Neural cell (in vitro differentiated cells): Measurements from ENCODE around the gene STOM. TPM values are rescaled to one million over a fixed set of nuclear protein-coding genes. Genes with fewer than 3 reads are reported as not detected.

Source experiments
- H2AFZ ChIP-seq: fragments of 200-600, 300-800 bp; sonication (generic), shearing (Covaris generic); 2 replicates; pipeline ENCODE4 v1.6.0; 2014; ENCODE audit warnings: low read depth, mild to moderate bottlenecking, antibody characterized with exemption, low read length, moderate library complexity
- H3F3A ChIP-seq: fragments of 200-600 bp; shearing (Covaris generic); 2 replicates; pipeline ENCODE4 v1.6.1; 2016; ENCODE audit warnings: mild to moderate bottlenecking, moderate library complexity, mixed read lengths, antibody characterized with exemption, low read length; ENCODE audit not compliant: insufficient read depth, poor library complexity, severe bottlenecking
- H3K27ac ChIP-seq: fragments of 200-600, 300-800 bp; sonication (generic), shearing (Covaris generic); 2 replicates; pipeline ENCODE4 v1.5.1; 2014; ENCODE audit warnings: mild to moderate bottlenecking, low read length, moderate library complexity
- H3K27me3 ChIP-seq: fragments of 300-800, 200-600 bp; sonication (generic), shearing (Covaris generic); 2 replicates; pipeline ENCODE4 v1.6.0; 2014; ENCODE audit warnings: mild to moderate bottlenecking, low read depth, low read length, moderate library complexity; ENCODE audit not compliant: insufficient read depth
- H3K36me3 ChIP-seq: fragments of 300-800, 200-600 bp; sonication (generic), shearing (Covaris generic); 2 replicates; pipeline ENCODE4 v1.5.1; 2014; ENCODE audit warnings: mild to moderate bottlenecking, antibody characterized with exemption, low read length, moderate library complexity; ENCODE audit not compliant: insufficient read depth
- H3K4me2 ChIP-seq: fragments of 300-800, 200-600 bp; sonication (generic), shearing (Covaris generic); 2 replicates; pipeline ENCODE4 v1.6.0; 2014; ENCODE audit warnings: mild to moderate bottlenecking, low read length
- H3K4me3 ChIP-seq: fragments of 300-800, 200-600 bp; sonication (generic), shearing (Covaris generic); 2 replicates; pipeline ENCODE4 v1.5.1; 2014; ENCODE audit warnings: mild to moderate bottlenecking, low read length, moderate library complexity
- H3K79me2 ChIP-seq: fragments of 200-600 bp; shearing (Covaris generic); replicated peaks from 2 replicates; pipeline ENCODE4 v1.6.0; 2014; ENCODE audit warnings: mild to moderate bottlenecking, low read length, moderate library complexity; ENCODE audit not compliant: insufficient read depth
- H3K9ac ChIP-seq: fragments of 300-800, 200-600 bp; sonication (generic), shearing (Covaris generic); 2 replicates; pipeline ENCODE4 v1.6.1; 2016; ENCODE audit warnings: mild to moderate bottlenecking, low read length, mixed read lengths
- H3K9me2 ChIP-seq: fragments of 200-600 bp; shearing (Covaris generic); 2 replicates; pipeline ENCODE4 v1.6.1; 2016; ENCODE audit warnings: mild to moderate bottlenecking, low read length, mixed read lengths; ENCODE audit not compliant: insufficient read depth
- H3K9me3 ChIP-seq: fragments of 200-600, 300-800 bp; sonication (generic), shearing (Covaris generic); 2 replicates; pipeline ENCODE4 v1.6.1; 2016; ENCODE audit warnings: mild to moderate bottlenecking, mixed run types, low read length, moderate library complexity, mixed read lengths
- H4K20me1 ChIP-seq: fragments of 200-600 bp; shearing (Covaris generic); 2 replicates; pipeline ENCODE4 v1.6.1; 2016; ENCODE audit warnings: mild to moderate bottlenecking, mixed run types; ENCODE audit not compliant: insufficient read depth
- CTCF ChIP-seq: fragments of 450-650 bp; IDR thresholded peaks from 2 replicates; pipeline ENCODE4 v1.5.1; 2014; ENCODE audit warnings: antibody characterized with exemption, mild to moderate bottlenecking, moderate library complexity; ENCODE audit not compliant: poor library complexity, severe bottlenecking
- EP300 ChIP-seq: fragments of 450-650 bp; conservative IDR thresholded peaks from 2 replicates; pipeline ENCODE4 v1.6.1; 2014; ENCODE audit warnings: antibody characterized with exemption, mild to moderate bottlenecking, moderate library complexity; ENCODE audit not compliant: poor library complexity, severe bottlenecking
- EZH2 ChIP-seq: fragments of 200-600, 300-800 bp; shearing (Covaris generic), sonication (generic); IDR thresholded peaks from 2 replicates; pipeline ENCODE4 v1.6.1; 2014; ENCODE audit warnings: antibody characterized with exemption, low read length, borderline replicate concordance, mild to moderate bottlenecking; ENCODE audit not compliant: insufficient read depth, poor library complexity, severe bottlenecking
- MXI1 ChIP-seq: fragments of 450-650 bp; conservative IDR thresholded peaks from 2 replicates; pipeline ENCODE4 v1.6.1; 2014; ENCODE audit warnings: antibody characterized with exemption, mild to moderate bottlenecking; ENCODE audit not compliant: poor library complexity, severe bottlenecking
- POLR2AphosphoS5 ChIP-seq: IDR thresholded peaks from 2 replicates; pipeline ENCODE4 v1.6.1; 2012
- RAD21 ChIP-seq: fragments of 450-650 bp; conservative IDR thresholded peaks from 2 replicates; pipeline ENCODE4 v1.6.1; 2014; ENCODE audit warnings: antibody characterized with exemption, mild to moderate bottlenecking, moderate library complexity
- REST ChIP-seq: IDR thresholded peaks from 2 replicates; pipeline ENCODE4 v1.6.1; 2012; ENCODE audit warnings: borderline replicate concordance
- SMC3 ChIP-seq: fragments of 450-650 bp; conservative IDR thresholded peaks from 2 replicates; pipeline ENCODE4 v1.6.1; 2014; ENCODE audit warnings: antibody characterized with exemption, mild to moderate bottlenecking, moderate library complexity; ENCODE audit not compliant: poor library complexity
- TAF1 ChIP-seq: IDR thresholded peaks from 2 replicates; pipeline ENCODE4 v1.6.1; 2012; ENCODE audit warnings: low read depth
- polyA plus RNA-seq: library from polyadenylated mRNA; depleted of rRNA; stranded (reverse); fragments of >200 nt; gene quantifications from 2 replicates; pipeline ENCODE4 v1.2.3, GENCODE V29; 2014

The STOM gene
- polyA plus RNA-seq, 1 donor from 2014 or later: 0.11 TPM

- Histone ChIP-seq H3F3A (no peaks in the 10 kb centered on the region), H3K79me2 (no peaks in the 10 kb centered on the region), H4K20me1 (no peaks in the 10 kb centered on the region), H3K4me2 (no peak overlapping the region), H3K36me3 (no peaks in the 10 kb centered on the region), H3K27me3 (no peaks in the 10 kb centered on the region), H3K9ac (no peak overlapping the region), H2AFZ (no peak overlapping the region), H3K27ac (no peak overlapping the region), H3K9me2 (no peaks in the 10 kb centered on the region), H3K9me3 (no peaks in the 10 kb centered on the region), H3K4me3 (no peak overlapping the region)
- TF ChIP-seq REST (no peak), CTCF (no peak), POLR2AphosphoS5 (no peak), SMC3 (no peak), TAF1 (no peak), RAD21 (no peak), MXI1 (no peak), EP300 (no peak), EZH2 (no peak)
Measured at GRCh38 chr9:121354141-121354540, 15.9 kb downstream of the STOM start.

- H3K9ac ChIP-seq: no peak overlapping the region
- no peak overlapping the region for H2AFZ ChIP-seq
- no peaks in the 10 kb centered on the region for H4K20me1 ChIP-seq
- H3F3A ChIP-seq: no peaks in the 10 kb centered on the region
- no peak overlapping the region for H3K4me2 ChIP-seq
- no peaks in the 10 kb centered on the region for H3K36me3 ChIP-seq
- H3K9me2 ChIP-seq: no peaks in the 10 kb centered on the region
- H3K9me3 ChIP-seq: no peaks in the 10 kb centered on the region
- no peak overlapping the region for H3K4me3 ChIP-seq
- H3K27ac ChIP-seq: no peak overlapping the region
- H3K79me2 ChIP-seq: no peaks in the 10 kb centered on the region
- H3K27me3 ChIP-seq: no peaks in the 10 kb centered on the region
- TF ChIP-seq EP300 (no peak), TAF1 (no peak), CTCF (no peak), POLR2AphosphoS5 (no peak)
Measured at GRCh38 chr9:121353241-121354061, 16.6 kb downstream of the STOM start.
